Epithelial cell of proximal tubule (primary cell): ENCODE measurements around the gene COL25A1. TPM values are rescaled to one million over a fixed set of nuclear protein-coding genes. Genes with fewer than 3 reads are reported as not detected.

ENCODE experiments used
- DNase-seq: peaks from one replicate; pipeline ENCODE4 v3.0.0-alpha.2; 2011; ENCODE audit warnings: low read depth
- H3K4me3 ChIP-seq: 2 replicates; pipeline ENCODE4 v1.5.1; 2011; ENCODE audit warnings: low read depth, mild to moderate bottlenecking, low read length
- CTCF ChIP-seq: conservative IDR thresholded peaks from 2 replicates; pipeline ENCODE4 v1.5.1; 2012; ENCODE audit warnings: low read depth, mild to moderate bottlenecking, low read length
- total RNA-seq: library from RNA; depleted of rRNA; stranded (reverse); fragments of >200 nt; gene quantifications from 2 replicates; pipeline ENCODE4 v1.2.3, GENCODE V29; 2015

COL25A1 gene
- total RNA-seq, 1 donor from 2014 or later, result 0.46 TPM

- no peak for DNase-seq
- H3K4me3 ChIP-seq, result peak within 1 kb of the TSS; percentile 58
- no peak for TF ChIP-seq CTCF
These were observed 539.8 kb downstream of the COL25A1 start, which contains the start of gene ETNPPL for GRCh38 chr4:108762559-108763225. Gene ETNPPL (minus strand): TSS chr4:108763053. CDS start chr4:108762898, 155 bp downstream.

Other genes starting within 250 kb of the COL25A1 start
- 16.8 and 22.2 TPM in 2 replicates for gene SEC24B, start 131.2 kb upstream of the COL25A1 start, total RNA-seq